ENCODE data around the gene KRT77.

DNA sequence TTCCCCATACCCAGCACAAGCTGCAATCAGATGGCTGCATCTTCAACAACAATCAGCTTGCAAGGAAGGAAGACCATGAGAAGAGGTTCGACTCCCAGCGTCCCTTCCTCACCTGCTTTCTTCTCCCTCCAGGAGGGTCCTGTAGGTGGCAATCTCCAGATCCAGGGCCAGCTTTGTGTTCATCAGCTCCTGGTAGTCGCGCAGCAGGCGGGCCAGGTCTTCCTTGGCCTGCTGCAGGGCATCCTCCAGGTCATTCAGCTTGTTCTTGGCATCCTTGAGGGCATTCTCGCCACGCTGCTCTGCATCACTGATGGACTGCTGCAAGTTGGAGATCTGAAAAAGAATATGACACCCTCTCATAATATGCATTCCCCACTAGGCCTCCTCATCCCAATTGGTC is 27.2 kb downstream of the KRT77 start:
- no peak for TF ChIP-seq POLR2AphosphoS5 (IDR thresholded peaks at IDR 0.05)
- TF ChIP-seq POLR2A (IDR thresholded peaks at IDR 0.05) = no peak

Measured in sigmoid colon (tissue), 4 donors.